ENCODE measurements around the gene PLEKHA4. TPM values are rescaled to one million over a fixed set of nuclear protein-coding genes. Genes with fewer than 3 reads are reported as not detected.

The PLEKHA4 gene
- total and polyA plus RNA-seq, 4 donors: 4.4 to 17.2 (median 6.3) TPM

DNA sequence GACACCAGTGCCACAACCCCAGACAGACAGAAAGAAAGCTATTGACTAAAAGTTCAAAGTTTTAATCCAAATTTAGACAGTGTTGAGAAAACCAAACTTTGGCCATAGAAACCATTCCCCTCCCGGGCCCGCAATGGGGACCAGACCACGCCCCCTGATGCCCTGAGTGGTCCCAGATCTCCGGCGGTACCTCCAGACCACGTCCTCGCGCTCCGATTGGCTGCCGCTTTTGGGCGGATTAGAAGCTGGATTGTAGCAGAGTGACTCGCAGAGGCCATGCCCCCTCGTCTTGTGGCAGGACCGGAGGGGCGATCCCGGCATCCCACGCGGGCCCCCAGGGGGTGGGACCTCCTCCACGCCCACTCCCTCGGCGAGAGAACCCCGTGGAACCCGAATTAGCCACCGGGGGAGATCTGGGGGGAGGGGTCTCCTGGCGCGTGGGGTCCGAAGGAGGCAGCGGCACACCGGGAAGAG, 31.3 kb downstream of the PLEKHA4 start (continued):
- TF ChIP-seq, protein P1, sequence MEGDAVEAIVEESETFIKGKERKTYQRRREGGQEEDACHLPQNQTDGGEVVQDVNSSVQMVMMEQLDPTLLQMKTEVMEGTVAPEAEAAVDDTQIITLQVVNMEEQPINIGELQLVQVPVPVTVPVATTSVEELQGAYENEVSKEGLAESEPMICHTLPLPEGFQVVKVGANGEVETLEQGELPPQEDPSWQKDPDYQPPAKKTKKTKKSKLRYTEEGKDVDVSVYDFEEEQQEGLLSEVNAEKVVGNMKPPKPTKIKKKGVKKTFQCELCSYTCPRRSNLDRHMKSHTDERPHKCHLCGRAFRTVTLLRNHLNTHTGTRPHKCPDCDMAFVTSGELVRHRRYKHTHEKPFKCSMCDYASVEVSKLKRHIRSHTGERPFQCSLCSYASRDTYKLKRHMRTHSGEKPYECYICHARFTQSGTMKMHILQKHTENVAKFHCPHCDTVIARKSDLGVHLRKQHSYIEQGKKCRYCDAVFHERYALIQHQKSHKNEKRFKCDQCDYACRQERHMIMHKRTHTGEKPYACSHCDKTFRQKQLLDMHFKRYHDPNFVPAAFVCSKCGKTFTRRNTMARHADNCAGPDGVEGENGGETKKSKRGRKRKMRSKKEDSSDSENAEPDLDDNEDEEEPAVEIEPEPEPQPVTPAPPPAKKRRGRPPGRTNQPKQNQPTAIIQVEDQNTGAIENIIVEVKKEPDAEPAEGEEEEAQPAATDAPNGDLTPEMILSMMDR (IDR thresholded peaks at IDR 0.05; ENCODE audit: low read depth, low read length, missing input control): no peak

DNA sequence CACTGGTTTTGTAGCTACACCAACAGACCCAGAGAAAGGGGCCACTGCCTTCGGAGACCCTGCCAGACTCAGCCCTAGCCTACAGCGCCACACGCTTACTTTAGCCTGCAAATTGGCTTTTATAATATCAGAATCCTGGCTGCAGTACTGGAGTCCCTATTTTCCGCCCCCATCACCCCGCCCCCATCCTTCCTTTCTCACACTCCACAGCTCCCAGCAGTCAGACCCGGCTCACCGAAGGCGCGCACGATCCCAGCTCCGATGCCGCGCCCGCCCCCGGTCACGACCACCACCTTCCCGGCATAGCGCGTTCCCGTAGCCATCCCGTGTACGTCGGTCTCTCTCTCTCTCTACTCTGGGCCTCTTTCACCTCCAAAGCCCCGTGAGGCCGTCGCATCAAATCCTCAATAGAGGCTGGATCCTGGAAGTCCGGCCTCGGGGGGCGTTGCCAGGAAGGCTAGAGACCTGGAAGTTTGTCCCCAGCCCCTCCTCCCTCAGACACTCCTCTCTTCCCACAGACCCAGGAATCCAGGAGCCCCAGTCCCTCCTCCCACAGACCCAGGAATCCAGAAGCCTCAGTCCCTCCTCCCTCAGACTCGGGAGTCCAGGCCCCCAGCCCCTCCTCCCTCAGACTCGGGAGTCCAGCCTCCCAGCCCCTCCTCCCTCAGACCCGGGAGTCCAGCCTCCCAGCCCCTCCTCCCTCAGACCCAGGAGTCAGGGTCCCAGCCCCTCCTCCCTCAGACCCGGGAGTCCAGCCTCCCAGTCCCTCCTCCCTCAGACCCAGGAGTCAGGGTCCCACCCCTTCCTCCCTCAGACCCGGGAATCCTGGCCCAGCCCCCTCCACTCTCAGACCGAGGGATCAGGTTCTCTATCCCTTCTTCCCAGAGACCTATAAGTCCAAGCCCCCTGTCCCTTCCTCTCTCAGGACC, 32.1 kb downstream of the PLEKHA4 start, which contains the start of gene HSD17B14:
Gene HSD17B14 (minus strand): TSS at position 403 of the 929 bp plus-strand sequence. CDS start 80 bp downstream, at position 323.
- Histone ChIP-seq H3K9me3 (ENCODE audit: control insufficient read depth in 4 of 4, low read length in 3 of 4) (no peaks in the 10 kb centered on the region), H3K9ac (ENCODE audit: low read depth in 1 of 2, low read length in 2 of 2) (peak within 1 kb of the TSS; percentile 43 to 65), H3K4me1 (ENCODE audit: control insufficient read depth in 4 of 4, insufficient read depth in 4 of 4, low read length in 3 of 4) (peaks cover 5 to 25% (median 15%) of the 10 kb centered on the region in 4 donors), H3K27ac (ENCODE audit: low read depth in 1 of 2, low read length in 2 of 2) (peak within 1 kb of the TSS; percentile 87 to 88), H3K36me3 (ENCODE audit: control insufficient read depth in 4 of 4, insufficient read depth in 3 of 4, low read depth in 1 of 4, low read length in 3 of 4) (peaks cover 2 to 8% (median 4%) of the 10 kb centered on the region in 4 donors), H3K4me3 (ENCODE audit: low read depth in 1 of 3, low read length in 3 of 3) (peak within 1 kb of the TSS; percentile 35 to 51 (median 47)), H3K27me3 (ENCODE audit: control insufficient read depth in 4 of 4, insufficient read depth in 4 of 4, low read length in 3 of 4) (no peaks in the 10 kb centered on the region)
- TF ChIP-seq SP1 (IDR thresholded peaks at IDR 0.05): peak; percentile 12
- no peak for TF ChIP-seq NR2F2 (IDR thresholded peaks at IDR 0.05)
- TF ChIP-seq RAD21 (IDR thresholded peaks at IDR 0.05): peak; percentile 3 to 4
- TF ChIP-seq HNF4A (conservative IDR thresholded peaks at IDR 0.05): peak in 1 of 2 donors; percentile 3
- DNase-seq (ENCODE audit: low spot score): peak; percentile 57
- 6% methylated on average over 35 of the region's 35 CpGs for WGBS

DNA sequence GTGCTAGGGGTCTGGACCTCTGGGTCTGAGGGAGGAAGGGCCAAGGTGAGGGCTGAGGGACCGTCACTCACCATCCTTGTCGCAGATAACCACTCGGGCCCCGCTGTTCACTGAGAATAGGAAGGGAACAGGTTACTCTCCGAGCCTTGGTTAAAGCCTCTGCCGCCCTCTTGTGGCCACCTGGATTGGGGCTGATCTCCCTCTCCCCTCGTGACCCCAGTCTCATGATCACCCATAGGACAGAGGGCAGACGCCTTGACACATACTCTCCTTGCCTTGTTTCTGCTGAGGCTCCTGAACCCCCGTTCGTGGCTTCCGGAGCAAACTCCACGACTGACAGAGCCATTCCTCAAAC, 32.7 kb downstream of the PLEKHA4 start:
- Histone ChIP-seq H3K4me1 (ENCODE audit: control insufficient read depth in 4 of 4, insufficient read depth in 4 of 4, low read length in 3 of 4) (peaks cover 5 to 25% (median 15%) of the 10 kb centered on the region in 4 donors), H3K27me3 (ENCODE audit: control insufficient read depth in 4 of 4, insufficient read depth in 4 of 4, low read length in 3 of 4) (no peaks in the 10 kb centered on the region), H3K9me3 (ENCODE audit: control insufficient read depth in 4 of 4, low read length in 3 of 4) (no peaks in the 10 kb centered on the region), H3K27ac (ENCODE audit: low read depth in 1 of 2, low read length in 2 of 2) (peak overlapping the region; percentile 87 to 88), H3K36me3 (ENCODE audit: control insufficient read depth in 4 of 4, insufficient read depth in 3 of 4, low read depth in 1 of 4, low read length in 3 of 4) (peaks cover 2 to 12% (median 3%) of the 10 kb centered on the region in 4 donors), H3K4me3 (ENCODE audit: low read depth in 1 of 3, low read length in 3 of 3) (peak overlapping the region; percentile 35 to 51 (median 47)), H3K9ac (ENCODE audit: low read depth in 1 of 2, low read length in 2 of 2) (peak overlapping the region; percentile 43 to 65)
- TF ChIP-seq HNF4G (IDR thresholded peaks at IDR 0.05) (no peak), RAD21 (IDR thresholded peaks at IDR 0.05) (peak; percentile 96 to 97), FOXA1 (IDR thresholded peaks at IDR 0.05) (no peak), TAF1 (conservative IDR thresholded peaks at IDR 0.05) (no peak), EGR1 (IDR thresholded peaks at IDR 0.05; ENCODE audit: low read depth in 2 of 2) (no peak), RXRA (IDR thresholded peaks at IDR 0.05) (peak; percentile 71 to 87), SP1 (IDR thresholded peaks at IDR 0.05) (peak; percentile 30), FOXA2 (IDR thresholded peaks at IDR 0.05) (no peak), JUND (IDR thresholded peaks at IDR 0.05) (no peak), GABPA (IDR thresholded peaks at IDR 0.05 in 1 of 2, conservative IDR thresholded peaks at IDR 0.05 in 1 of 2) (no peak), HNF4A (conservative IDR thresholded peaks at IDR 0.05) (peak; percentile 60 to 63), NR2F2 (IDR thresholded peaks at IDR 0.05) (peak; percentile 78), YY1 (IDR thresholded peaks at IDR 0.05) (no peak)
- TF ChIP-seq, protein P2, sequence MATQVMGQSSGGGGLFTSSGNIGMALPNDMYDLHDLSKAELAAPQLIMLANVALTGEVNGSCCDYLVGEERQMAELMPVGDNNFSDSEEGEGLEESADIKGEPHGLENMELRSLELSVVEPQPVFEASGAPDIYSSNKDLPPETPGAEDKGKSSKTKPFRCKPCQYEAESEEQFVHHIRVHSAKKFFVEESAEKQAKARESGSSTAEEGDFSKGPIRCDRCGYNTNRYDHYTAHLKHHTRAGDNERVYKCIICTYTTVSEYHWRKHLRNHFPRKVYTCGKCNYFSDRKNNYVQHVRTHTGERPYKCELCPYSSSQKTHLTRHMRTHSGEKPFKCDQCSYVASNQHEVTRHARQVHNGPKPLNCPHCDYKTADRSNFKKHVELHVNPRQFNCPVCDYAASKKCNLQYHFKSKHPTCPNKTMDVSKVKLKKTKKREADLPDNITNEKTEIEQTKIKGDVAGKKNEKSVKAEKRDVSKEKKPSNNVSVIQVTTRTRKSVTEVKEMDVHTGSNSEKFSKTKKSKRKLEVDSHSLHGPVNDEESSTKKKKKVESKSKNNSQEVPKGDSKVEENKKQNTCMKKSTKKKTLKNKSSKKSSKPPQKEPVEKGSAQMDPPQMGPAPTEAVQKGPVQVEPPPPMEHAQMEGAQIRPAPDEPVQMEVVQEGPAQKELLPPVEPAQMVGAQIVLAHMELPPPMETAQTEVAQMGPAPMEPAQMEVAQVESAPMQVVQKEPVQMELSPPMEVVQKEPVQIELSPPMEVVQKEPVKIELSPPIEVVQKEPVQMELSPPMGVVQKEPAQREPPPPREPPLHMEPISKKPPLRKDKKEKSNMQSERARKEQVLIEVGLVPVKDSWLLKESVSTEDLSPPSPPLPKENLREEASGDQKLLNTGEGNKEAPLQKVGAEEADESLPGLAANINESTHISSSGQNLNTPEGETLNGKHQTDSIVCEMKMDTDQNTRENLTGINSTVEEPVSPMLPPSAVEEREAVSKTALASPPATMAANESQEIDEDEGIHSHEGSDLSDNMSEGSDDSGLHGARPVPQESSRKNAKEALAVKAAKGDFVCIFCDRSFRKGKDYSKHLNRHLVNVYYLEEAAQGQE (IDR thresholded peaks at IDR 0.05): no peak
- TF ChIP-seq, protein P3, sequence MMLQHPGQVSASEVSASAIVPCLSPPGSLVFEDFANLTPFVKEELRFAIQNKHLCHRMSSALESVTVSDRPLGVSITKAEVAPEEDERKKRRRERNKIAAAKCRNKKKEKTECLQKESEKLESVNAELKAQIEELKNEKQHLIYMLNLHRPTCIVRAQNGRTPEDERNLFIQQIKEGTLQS (IDR thresholded peaks at IDR 0.05): no peak
- TF ChIP-seq, protein P1 (IDR thresholded peaks at IDR 0.05; ENCODE audit: low read depth, low read length, missing input control): peak; percentile 91
- TF ChIP-seq, protein P4, sequence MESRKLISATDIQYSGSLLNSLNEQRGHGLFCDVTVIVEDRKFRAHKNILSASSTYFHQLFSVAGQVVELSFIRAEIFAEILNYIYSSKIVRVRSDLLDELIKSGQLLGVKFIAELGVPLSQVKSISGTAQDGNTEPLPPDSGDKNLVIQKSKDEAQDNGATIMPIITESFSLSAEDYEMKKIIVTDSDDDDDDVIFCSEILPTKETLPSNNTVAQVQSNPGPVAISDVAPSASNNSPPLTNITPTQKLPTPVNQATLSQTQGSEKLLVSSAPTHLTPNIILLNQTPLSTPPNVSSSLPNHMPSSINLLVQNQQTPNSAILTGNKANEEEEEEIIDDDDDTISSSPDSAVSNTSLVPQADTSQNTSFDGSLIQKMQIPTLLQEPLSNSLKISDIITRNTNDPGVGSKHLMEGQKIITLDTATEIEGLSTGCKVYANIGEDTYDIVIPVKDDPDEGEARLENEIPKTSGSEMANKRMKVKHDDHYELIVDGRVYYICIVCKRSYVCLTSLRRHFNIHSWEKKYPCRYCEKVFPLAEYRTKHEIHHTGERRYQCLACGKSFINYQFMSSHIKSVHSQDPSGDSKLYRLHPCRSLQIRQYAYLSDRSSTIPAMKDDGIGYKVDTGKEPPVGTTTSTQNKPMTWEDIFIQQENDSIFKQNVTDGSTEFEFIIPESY (IDR thresholded peaks at IDR 0.05): no peak
- TF ChIP-seq, protein P5, sequence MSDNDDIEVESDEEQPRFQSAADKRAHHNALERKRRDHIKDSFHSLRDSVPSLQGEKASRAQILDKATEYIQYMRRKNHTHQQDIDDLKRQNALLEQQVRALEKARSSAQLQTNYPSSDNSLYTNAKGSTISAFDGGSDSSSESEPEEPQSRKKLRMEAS (IDR thresholded peaks at IDR 0.05): no peak
- WGBS: 3% methylated on average over 12 of the region's 12 CpGs
- peak; percentile 95 for DNase-seq (ENCODE audit: low spot score)

Measured in liver (tissue), 9 donors.